CD4-positive, alpha-beta T cell treated with Interleukin-6 at 100 ng/mL for 8 hours (primary cell): ENCODE data around the gene AKR1B15.

Source experiments
- DNase-seq: peaks from one replicate; pipeline ENCODE4 v3.0.0-alpha.2; 2020; ENCODE audit warnings: mixed read lengths, low spot score

Gene AKR1B15

DNA sequence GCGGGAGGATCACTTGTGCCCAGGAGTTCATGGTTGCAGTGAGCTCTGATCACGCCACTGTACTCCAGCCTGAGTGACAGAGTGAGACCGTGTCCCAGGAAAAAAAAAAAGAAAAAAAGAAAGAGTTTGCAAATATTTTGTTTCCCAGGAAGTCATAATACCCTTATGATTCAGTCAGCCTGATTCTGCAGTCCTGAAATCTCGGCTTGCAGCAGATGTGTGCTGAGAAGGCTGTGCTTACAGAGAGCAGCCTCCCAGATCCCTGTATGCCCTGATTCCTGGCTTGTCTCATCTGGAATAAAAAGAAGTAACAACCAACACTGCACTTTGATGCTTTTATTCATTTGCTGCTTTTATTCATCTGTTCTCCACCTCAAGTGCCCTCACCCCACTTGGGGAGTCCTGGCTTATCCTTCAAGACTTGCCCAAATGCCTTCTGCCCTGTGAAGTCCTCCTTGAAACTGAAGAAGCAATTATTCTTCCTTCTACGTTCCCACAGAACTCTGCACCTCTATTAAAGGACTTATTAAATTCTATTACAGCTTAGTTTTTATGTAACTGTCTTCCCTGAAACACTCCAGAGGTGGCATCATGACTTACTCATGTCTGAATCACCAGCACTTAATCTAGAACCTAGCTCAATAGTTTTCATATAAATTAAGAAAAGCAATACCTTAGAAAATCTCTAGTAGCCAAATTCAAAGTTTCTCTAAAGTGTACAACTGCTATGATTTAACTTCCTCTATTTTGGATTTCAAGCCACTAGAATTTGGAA, 70.0 kb downstream of the AKR1B15 start:
- DNase-seq, result no peak

GRCh38 chr7:134619627-134620331, 70.9 kb downstream of the AKR1B15 start:
- DNase-seq, result no peak

DNA sequence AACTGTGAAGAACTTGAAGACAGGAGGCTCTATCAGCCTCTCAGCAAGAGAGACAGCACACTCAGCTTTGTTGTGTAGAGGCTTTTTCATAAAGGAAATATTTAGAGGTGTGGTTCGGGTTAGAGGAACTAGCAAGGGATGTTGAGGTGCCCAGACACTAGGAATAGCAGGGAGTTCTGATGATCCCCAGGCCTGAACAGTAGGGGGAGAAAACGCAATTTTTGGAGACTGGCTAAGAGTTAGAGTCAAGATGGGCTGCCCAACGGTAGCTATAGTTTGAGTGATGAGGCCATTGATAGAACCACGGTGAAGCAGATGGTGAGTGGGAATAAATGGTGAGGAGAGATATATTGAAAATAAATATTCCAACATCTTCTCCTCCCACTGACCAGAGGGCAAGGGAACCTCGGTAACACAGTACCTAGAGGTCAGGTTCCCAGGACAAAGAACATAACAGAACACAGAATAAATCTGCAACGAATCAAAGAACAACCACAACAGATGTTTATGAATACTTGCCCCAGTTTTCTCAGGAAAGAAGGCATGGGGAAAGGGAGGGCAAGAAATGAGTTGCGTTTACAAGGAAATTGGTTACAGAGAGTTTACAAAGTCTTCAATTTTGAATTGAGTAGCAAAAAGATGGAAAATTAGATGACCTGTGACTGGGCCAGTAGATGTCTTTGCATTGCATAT, 73.5 kb downstream of the AKR1B15 start:
- no peak for DNase-seq

- no peak for DNase-seq
Measured at GRCh38 chr7:134623193-134623592, 74.3 kb downstream of the AKR1B15 start.

- no peak for DNase-seq
Measured at GRCh38 chr7:134625550-134625949, 76.6 kb downstream of the AKR1B15 start.

GRCh38 chr7:134627109-134627774, 78.3 kb downstream of the AKR1B15 start:
- no peak for DNase-seq

DNA sequence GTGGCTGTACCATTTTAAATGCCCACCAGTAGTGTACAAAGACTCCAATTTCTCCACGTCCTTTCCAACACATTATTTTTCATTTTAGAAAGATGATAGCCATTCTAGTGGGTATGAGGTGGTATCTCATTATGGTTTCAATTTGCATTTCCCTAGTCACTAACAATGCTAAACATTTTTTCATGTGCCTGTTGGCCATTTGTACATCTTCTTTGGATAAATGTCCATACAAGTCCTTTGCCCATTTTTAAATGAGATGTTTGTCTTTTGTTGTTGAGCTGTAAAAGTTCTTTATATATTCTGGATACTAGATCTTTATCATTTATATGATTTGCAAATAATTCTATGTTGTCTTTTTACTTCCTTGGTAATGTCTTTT, 78.9 kb downstream of the AKR1B15 start:
- DNase-seq, result no peak

- no peak for DNase-seq
Measured at GRCh38 chr7:134629445-134629844, 80.5 kb downstream of the AKR1B15 start.
